ENCODE data around the gene TBC1D2B.

The TBC1D2B gene

GRCh38 chr15:78034495-78035191 is 42.9 kb downstream of the TBC1D2B start:
- DNase-seq (ENCODE audit: low read depth, low spot score), result no peak

DNA sequence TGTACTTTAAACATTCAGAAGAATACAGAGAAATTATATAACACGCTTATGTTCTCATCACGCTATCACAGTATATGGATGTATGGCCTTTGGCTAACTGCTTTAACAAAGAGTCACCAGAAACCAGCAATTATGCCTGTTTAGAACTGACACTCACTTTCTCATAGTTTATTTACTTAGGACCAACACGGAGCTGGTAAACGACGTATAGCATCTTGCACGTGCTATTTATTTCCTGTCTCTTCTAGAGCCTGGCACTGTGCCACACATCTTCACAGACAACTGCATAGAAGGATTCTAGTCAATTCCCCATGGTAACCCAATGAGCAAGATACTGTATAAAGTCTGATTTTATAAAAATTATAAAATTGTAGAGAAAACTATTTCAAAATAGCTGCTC is 43.6 kb downstream of the TBC1D2B start:
- no peak for DNase-seq (ENCODE audit: low read depth, low spot score)

- no peak for DNase-seq (ENCODE audit: low read depth, low spot score)
Measured at GRCh38 chr15:78032671-78033070, 44.8 kb downstream of the TBC1D2B start.

GRCh38 chr15:78024883-78025282 is 52.6 kb downstream of the TBC1D2B start:
- DNase-seq (ENCODE audit: low read depth, low spot score), result no peak

DNA sequence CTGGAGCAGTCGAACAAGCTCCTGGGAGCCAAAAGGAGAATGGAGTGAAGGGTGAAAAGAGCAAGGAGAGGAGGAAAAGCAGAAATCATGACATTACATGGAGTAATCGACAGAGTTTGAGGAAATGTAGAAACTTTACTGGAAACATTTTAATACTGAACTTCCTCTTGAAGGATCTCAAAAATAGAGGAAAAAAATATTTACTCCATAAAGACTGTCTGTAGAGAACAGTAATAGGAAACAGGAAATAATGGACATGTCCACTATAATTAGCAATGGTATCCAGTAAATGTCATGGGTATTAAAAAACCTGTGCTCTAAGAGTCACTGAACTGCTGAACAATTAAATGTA is 53.0 kb downstream of the TBC1D2B start:
- no peak for DNase-seq (ENCODE audit: low read depth, low spot score)

GRCh38 chr15:78023865-78024518 is 53.5 kb downstream of the TBC1D2B start:
- DNase-seq (ENCODE audit: low read depth, low spot score), result no peak

DNA sequence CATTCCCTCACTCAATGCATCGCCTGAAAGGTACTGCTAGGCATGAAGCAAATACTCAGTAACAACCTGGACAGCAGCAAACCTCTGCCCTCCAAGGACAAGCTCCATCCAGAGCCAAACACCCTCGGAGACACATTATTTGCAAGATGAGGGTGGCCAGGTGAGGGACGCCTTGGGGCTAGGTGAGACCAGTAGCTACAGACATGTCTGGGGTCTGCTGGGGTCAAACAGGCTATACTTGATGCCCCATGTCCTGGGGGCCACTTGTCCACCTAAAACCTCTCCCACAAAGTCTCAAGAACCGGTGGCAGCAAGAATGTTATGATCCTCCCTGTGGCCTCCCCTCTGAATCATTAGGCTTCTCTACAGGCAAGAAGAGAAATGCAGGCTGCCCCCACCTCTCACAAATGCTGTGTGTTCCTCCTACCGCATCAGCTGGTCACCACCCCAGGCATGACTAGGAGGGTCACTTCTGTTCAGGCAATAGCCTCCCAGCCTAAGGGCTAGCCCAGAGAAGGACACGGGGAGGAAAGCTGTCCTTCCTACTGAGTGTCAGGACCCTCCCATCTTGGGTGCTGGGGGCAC is 54.3 kb downstream of the TBC1D2B start:
- no peak for DNase-seq (ENCODE audit: low read depth, low spot score)

GRCh38 chr15:78021761-78022160 is 55.8 kb downstream of the TBC1D2B start:
- no peak for DNase-seq (ENCODE audit: low read depth, low spot score)

DNA sequence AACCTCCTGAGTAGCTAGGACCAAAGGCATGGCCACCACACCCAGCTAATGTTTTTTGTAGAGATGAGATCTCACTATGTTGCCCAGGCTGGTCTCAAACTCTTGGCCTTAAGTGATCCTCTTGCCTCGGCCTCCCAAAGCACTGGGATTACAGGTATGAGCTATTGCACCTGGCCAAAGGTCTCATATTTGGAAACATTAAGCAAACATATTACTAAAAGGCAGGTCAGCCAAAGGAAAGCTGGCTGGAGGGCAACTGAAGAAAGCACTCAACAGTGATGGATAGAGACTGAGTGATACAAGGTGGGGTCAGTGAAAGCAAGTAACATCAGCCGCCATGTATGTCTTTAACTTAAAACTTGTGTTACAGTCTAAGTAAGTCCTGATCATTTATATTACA is 57.5 kb downstream of the TBC1D2B start:
- DNase-seq (ENCODE audit: low read depth, low spot score), result no peak

- DNase-seq (ENCODE audit: low read depth, low spot score), result no peak
Measured at GRCh38 chr15:78018946-78019644, 58.4 kb downstream of the TBC1D2B start.

- no peak for DNase-seq (ENCODE audit: low read depth, low spot score)
Measured at GRCh38 chr15:78018445-78018844, 59.1 kb downstream of the TBC1D2B start.

- DNase-seq (ENCODE audit: low read depth, low spot score), result no peak
Measured at GRCh38 chr15:78016860-78017259, 60.7 kb downstream of the TBC1D2B start.

GRCh38 chr15:78012643-78013077 is 64.9 kb downstream of the TBC1D2B start:
- no peak for DNase-seq (ENCODE audit: low read depth, low spot score)

GRCh38 chr15:78010067-78010466 is 67.4 kb downstream of the TBC1D2B start:
- no peak for DNase-seq (ENCODE audit: low read depth, low spot score)

DNA sequence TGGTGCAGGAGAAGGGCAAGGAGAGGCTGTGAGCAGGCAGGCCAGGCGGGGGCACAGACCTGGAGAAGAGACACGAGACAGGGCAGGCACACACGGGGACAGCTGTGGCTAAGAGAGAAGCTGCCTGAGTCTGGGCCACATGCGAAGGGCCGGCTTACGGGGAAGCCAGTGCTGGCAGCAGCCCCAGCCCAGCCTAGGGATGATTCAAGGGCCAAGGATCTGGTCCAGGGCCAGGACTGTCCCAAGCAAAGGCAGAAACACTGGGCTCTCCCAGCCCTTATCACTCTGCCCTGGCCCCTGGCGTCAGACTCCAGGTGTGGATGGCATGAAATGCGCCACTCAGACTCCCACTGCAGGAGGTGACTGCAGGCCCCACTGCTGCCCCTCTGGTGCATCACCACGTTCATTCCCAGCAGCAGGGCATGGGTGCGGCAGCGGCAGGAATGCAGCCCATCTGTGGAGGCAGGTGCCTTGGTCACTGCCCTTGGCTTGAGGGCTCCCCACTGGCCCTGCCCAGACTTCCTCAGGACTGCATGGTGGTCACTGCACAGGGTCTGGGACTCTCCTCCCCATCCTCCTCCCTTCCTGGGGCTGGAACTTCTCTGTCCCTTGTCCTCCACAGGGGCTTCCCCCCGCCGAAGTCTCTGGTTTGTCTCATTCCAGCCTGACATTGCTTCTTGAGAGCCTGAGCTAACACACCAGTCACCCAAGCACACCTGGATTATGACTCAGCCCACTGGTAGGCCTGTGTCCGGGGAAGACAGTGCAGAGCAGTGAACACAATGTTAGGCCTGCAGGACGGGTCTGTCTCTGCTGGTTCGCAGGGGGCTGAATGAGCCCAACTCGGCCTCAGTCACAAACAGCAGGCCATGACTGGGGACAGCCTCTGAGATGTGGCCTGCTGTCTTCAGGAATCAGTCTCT is 69.3 kb downstream of the TBC1D2B start:
- no peak for DNase-seq (ENCODE audit: low read depth, low spot score)

DNA sequence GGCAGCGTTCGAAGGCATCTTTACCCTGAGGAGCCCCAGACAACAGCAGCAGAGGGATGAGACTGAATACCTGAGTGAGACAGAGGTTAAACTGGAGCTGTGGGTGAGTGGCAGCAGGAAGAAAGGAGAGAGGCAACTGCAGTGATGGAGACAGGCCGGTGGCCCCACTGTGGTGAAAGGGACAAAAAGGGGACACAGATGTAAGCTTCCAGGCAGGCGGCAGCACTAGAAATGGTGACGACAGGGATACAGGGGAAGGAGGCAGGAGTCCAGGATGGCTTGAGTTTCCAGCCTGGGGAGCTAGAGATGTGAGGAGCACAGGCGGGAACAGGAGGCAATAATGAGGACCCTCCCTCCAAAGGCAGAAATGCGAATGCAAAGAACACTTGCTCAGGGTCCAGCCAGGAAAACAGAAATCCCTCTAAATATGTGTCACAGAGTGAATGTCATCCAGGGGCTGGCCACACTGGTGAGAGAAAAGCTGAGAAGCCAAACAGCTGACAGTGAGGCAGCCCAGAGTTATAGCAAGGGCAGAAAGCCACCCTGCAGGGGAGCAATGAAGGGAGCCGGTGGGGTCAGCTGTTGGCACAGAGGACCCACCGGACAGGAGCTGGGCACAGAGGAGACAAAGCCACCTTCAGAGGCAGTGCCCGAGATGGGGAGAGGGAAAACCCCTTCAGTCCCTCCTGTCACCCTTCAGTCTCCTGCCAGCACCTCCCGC is 70.1 kb downstream of the TBC1D2B start:
- no peak for DNase-seq (ENCODE audit: low read depth, low spot score)

DNA sequence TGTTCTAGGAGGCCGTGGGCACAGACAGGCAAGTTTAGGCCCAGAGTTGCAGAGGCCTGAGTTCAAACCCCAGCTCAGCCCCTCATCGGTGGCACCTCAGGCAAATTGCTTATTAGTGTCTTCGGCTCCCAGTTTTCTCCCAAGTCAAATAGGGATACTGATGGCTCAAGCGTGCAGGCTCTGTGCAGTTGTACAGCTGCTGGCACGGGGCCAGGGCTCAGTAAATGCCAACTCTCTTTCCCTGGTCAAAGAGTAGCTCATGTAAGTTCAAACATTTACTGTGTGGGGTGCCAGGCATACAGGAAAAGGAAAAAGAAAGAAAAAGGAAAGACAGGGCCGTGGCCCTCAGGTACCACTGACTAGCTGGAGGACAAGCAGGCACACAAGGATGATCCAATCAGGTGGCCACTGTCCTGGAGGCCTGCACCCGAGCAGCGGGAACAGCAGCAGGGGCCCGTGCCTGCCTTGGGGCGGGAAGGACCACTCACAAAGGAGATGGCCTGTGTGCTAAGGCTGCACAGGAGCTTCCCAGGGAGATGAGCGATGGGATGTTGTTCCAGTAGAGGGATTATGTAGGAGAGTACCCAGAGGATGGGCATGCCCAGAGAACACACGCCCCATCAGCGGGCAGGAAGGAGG is 70.8 kb downstream of the TBC1D2B start:
- no peak for DNase-seq (ENCODE audit: low read depth, low spot score)

- DNase-seq (ENCODE audit: low read depth, low spot score), result peak; percentile 61
Measured at GRCh38 chr15:78004919-78005634, 72.4 kb downstream of the TBC1D2B start.

GRCh38 chr15:78004222-78004727 is 73.2 kb downstream of the TBC1D2B start:
- no peak for DNase-seq (ENCODE audit: low read depth, low spot score)

All from brain pericyte (primary cell).